ENCODE results near the gene MAN2A1.

- TF ChIP-seq EZH2phosphoT487 (IDR thresholded peaks at IDR 0.05; ENCODE audit: borderline replicate concordance, low read depth, low read length) (no peak), CTCF (conservative IDR thresholded peaks at IDR 0.05; ENCODE audit: low read length) (no peak)
Measured at GRCh38 chr5:109743770-109744212, 54.1 kb downstream of the MAN2A1 start.
